HepG2 (cell line): ENCODE data around the gene ZNF771. TPM values are rescaled to one million over a fixed set of nuclear protein-coding genes. Genes with fewer than 3 reads are reported as not detected.

Experiments
- AHR ChIP-seq: IDR thresholded peaks from 2 replicates; pipeline ENCODE4 v1.6.1; 2018; ENCODE audit warnings: missing genetic modification reagents, missing compliant biosample characterization
- EEA1 ChIP-seq: sonication (generic); formaldehyde crosslinking; IDR thresholded peaks from 2 replicates; pipeline ENCODE4 v1.5.1; 2020; ENCODE audit warnings: mild to moderate bottlenecking, missing genetic modification reagents, borderline replicate concordance
- GMEB2 ChIP-seq: IDR thresholded peaks from 2 replicates; pipeline ENCODE4 v1.6.1; 2016; ENCODE audit warnings: missing biosample characterization, missing genetic modification reagents, low read depth
- NAIF1 ChIP-seq: sonication (generic); formaldehyde crosslinking; IDR thresholded peaks from 2 replicates; pipeline ENCODE4 v1.5.0; 2020; ENCODE audit warnings: mild to moderate bottlenecking, missing genetic modification reagents, borderline replicate concordance
- PBX2 ChIP-seq: IDR thresholded peaks from 2 replicates; pipeline ENCODE4 v1.6.1; 2016; ENCODE audit warnings: control low read depth
- RARG ChIP-seq: sonication (generic); formaldehyde crosslinking; IDR thresholded peaks from 2 replicates; pipeline ENCODE4 v1.4.0; 2020; ENCODE audit warnings: low read depth, mild to moderate bottlenecking, missing genetic modification reagents
- RBAK ChIP-seq: sonication (generic); formaldehyde crosslinking; IDR thresholded peaks from 2 replicates; pipeline ENCODE4 v1.5.1; 2020; ENCODE audit warnings: mild to moderate bottlenecking, missing genetic modification reagents
- TERF1 ChIP-seq: sonication (generic); formaldehyde crosslinking; IDR thresholded peaks from 2 replicates; pipeline ENCODE4 v1.8.0; 2022; ENCODE audit warnings: mild to moderate bottlenecking, missing genetic modification reagents, moderate library complexity
- TFAP4 ChIP-seq: sonication (generic); IDR thresholded peaks from 2 replicates; pipeline ENCODE4 v1.6.1; 2016; ENCODE audit warnings: low read depth, borderline replicate concordance
- YEATS4 ChIP-seq: sonication (generic); formaldehyde crosslinking; IDR thresholded peaks from 2 replicates; pipeline ENCODE4 v1.4.0; 2020; ENCODE audit warnings: missing genetic modification reagents, borderline replicate concordance
- ZBTB25 ChIP-seq: IDR thresholded peaks from 2 replicates; pipeline ENCODE4 v1.6.1; 2018; ENCODE audit warnings: missing genetic modification reagents
- ZHX2 ChIP-seq, 2 experiments: sonication (generic) in 1 of 2; formaldehyde crosslinking in 1 of 2; IDR thresholded peaks; 2 replicates each; pipeline versions ENCODE4 v1.6.1 to v1.9.0; 2014 to 2022; ENCODE audit warnings: antibody characterized with exemption in 1 of 2, borderline replicate concordance in 1 of 2, inconsistent platforms in 1 of 2, low read depth in 1 of 2, missing genetic modification reagents in 1 of 2
- ZNF274 ChIP-seq: sonication (generic); formaldehyde crosslinking; IDR thresholded peaks from 2 replicates; pipeline ENCODE4 v1.5.1; 2020; ENCODE audit warnings: mild to moderate bottlenecking, missing genetic modification reagents
- ZSCAN25 ChIP-seq: sonication (generic); formaldehyde crosslinking; IDR thresholded peaks from 2 replicates; pipeline ENCODE4 v1.8.0; 2022; ENCODE audit warnings: mild to moderate bottlenecking, missing genetic modification reagents
- polyA plus RNA-seq, 8 experiments: library from polyadenylated mRNA; depleted of rRNA in 3 of 8; stranded (reverse) in 7 of 8; unstranded in 1 of 8; fragments of >200 nt; fragmentation: Illumina TruSeq in 4 of 8; extraction: Trizol in 4 of 8; gene quantifications; 2 replicates each; pipeline versions ENCODE4 v1.2.1 to v1.2.3, GENCODE V29; 2011 to 2016; ENCODE audit warnings: low read depth in 4 of 8, missing spikeins in 1 of 8, mixed read lengths in 1 of 8; ENCODE audit not compliant: insufficient read depth in 1 of 8
- total RNA-seq, 5 experiments: library from RNA; depleted of rRNA; stranded (reverse); fragments of >200 nt; fragmentation: Illumina TruSeq; extraction: Trizol; gene quantifications; 2 replicates each; pipeline ENCODE4 v1.2.3, GENCODE V29; 2016; ENCODE audit warnings: low read depth in 1 of 5

ZNF771 gene
- total and polyA plus RNA-seq, 2 of the 13 experiments (the other 11 are each of a cell fraction or from before 2014, with no cell fraction given), result 5.0 to 11.8 TPM

GRCh38 chr16:30429678-30430427 lies 22.4 kb downstream of the ZNF771 start, which contains the start of gene DCTPP1 (continued):
- peak; percentile 63 for TF ChIP-seq ZHX2 (IDR thresholded peaks at IDR 0.05; ENCODE audit: low read depth)
- peak; percentile 62; the same call in 1 of the 2 replicates for TF ChIP-seq ZHX2 (CRISPR knock-in tag; IDR thresholded peaks at IDR 0.05; ENCODE audit: borderline replicate concordance)
- TF ChIP-seq RARG (CRISPR knock-in tag), result peak; percentile 29; the same call in 1 of the 2 replicates
- 0 out of 2 replicates have a peak, but pooled peaks have one; percentile 32 for TF ChIP-seq RBAK
- peak; percentile 50 for TF ChIP-seq AHR
- TF ChIP-seq YEATS4 (CRISPR knock-in tag), result peak; percentile 91
- no peak for TF ChIP-seq NAIF1 (CRISPR knock-in tag)
- TF ChIP-seq ZBTB25 (CRISPR knock-in tag), result peak; percentile 91
- TF ChIP-seq EEA1, result peak; percentile 91; the same call in 1 of the 2 replicates
- 0 out of 2 replicates have a peak, but pooled peaks have one; percentile 25 for TF ChIP-seq PBX2
- 0 out of 2 replicates have a peak, but pooled peaks have one; percentile 64 for TF ChIP-seq TERF1 (CRISPR knock-in tag)
- TF ChIP-seq TFAP4, result no peak
- TF ChIP-seq GMEB2 (CRISPR knock-in tag), result no peak
- TF ChIP-seq ZSCAN25, result 0 out of 2 replicates have a peak, but pooled peaks have one; percentile 14
- peak; percentile 81 for TF ChIP-seq ZNF274 (CRISPR knock-in tag)
